HepG2 (cell line): Measurements from ENCODE around the gene EMC9. TPM values are rescaled to one million over a fixed set of nuclear protein-coding genes. Genes with fewer than 3 reads are reported as not detected.

Experiments used
- ATAD3A ChIP-seq: sonication (generic); formaldehyde crosslinking; IDR thresholded peaks from 2 replicates; pipeline ENCODE4 v1.4.0; 2020; ENCODE audit warnings: missing genetic modification reagents
- CBX2 ChIP-seq, 2 experiments: fragments of 200-600 bp in 1 of 2; sonication (generic); formaldehyde crosslinking in 1 of 2; IDR thresholded peaks; 2 replicates each; pipeline versions ENCODE4 v1.7.0 to v1.8.1; 2018 to 2022; ENCODE audit warnings: low read depth in 2 of 2, low read length in 1 of 2, mild to moderate bottlenecking in 1 of 2, missing genetic modification reagents in 1 of 2
- FOXM1 ChIP-seq: sonication (generic); formaldehyde crosslinking; IDR thresholded peaks from 2 replicates; pipeline ENCODE4 v1.5.0; 2020; ENCODE audit warnings: missing genetic modification reagents
- KAT7 ChIP-seq: IDR thresholded peaks from 2 replicates; pipeline ENCODE4 v1.6.1; 2018; ENCODE audit warnings: borderline replicate concordance, missing compliant biosample characterization
- KDM2A ChIP-seq: sonication (generic); formaldehyde crosslinking; IDR thresholded peaks from 2 replicates; pipeline ENCODE4 v1.4.0; 2020; ENCODE audit warnings: low read depth, missing genetic modification reagents, borderline replicate concordance
- MED1 ChIP-seq: sonication (generic); formaldehyde crosslinking; IDR thresholded peaks from 2 replicates; pipeline ENCODE4 v1.4.0; 2020; ENCODE audit warnings: missing genetic modification reagents
- NFYB ChIP-seq: sonication (generic); formaldehyde crosslinking; IDR thresholded peaks from 2 replicates; pipeline ENCODE4 v1.4.0; 2020; ENCODE audit warnings: missing genetic modification reagents
- RBFOX2 ChIP-seq: fragments of 200-400 bp; formaldehyde crosslinking; IDR thresholded peaks from 2 replicates; pipeline ENCODE4 v1.6.1; 2017; ENCODE audit warnings: low read depth, mild to moderate bottlenecking, low read length
- SAFB2 ChIP-seq: sonication (generic); formaldehyde crosslinking; IDR thresholded peaks from 2 replicates; pipeline ENCODE4 v1.5.1; 2020; ENCODE audit warnings: missing genetic modification reagents, low read depth, mild to moderate bottlenecking, borderline replicate concordance
- SOX6 ChIP-seq, 2 experiments: fragments of 450-650 bp in 1 of 2; sonication (generic) in 1 of 2; formaldehyde crosslinking in 1 of 2; IDR thresholded peaks; 2 replicates each; pipeline versions ENCODE4 v1.4.0 to v1.6.1; 2017 to 2020; ENCODE audit warnings: antibody characterized with exemption in 1 of 2, mild to moderate bottlenecking in 1 of 2, missing genetic modification reagents in 1 of 2
- U2AF1 ChIP-seq: fragments of 200-400 bp; formaldehyde crosslinking; optimal IDR thresholded peaks from 2 replicates; pipeline ENCODE3; 2017; ENCODE audit warnings: mild to moderate bottlenecking, low read depth, low read length
- ZBTB20 ChIP-seq: sonication (generic); formaldehyde crosslinking; IDR thresholded peaks from 2 replicates; pipeline ENCODE4 v1.8.1; 2023; ENCODE audit warnings: missing genetic modification reagents, low read depth, mild to moderate bottlenecking, borderline replicate concordance
- ZBTB3 ChIP-seq: sonication (generic); formaldehyde crosslinking; IDR thresholded peaks from 2 replicates; pipeline ENCODE4 v1.4.0; 2020; ENCODE audit warnings: low read depth, mild to moderate bottlenecking, moderate library complexity, missing genetic modification reagents, borderline replicate concordance
- ZFP41 ChIP-seq: sonication (generic); formaldehyde crosslinking; IDR thresholded peaks from 2 replicates; pipeline ENCODE4 v1.4.0; 2020; ENCODE audit warnings: mild to moderate bottlenecking, missing genetic modification reagents, borderline replicate concordance
- ZGPAT ChIP-seq: IDR thresholded peaks from 2 replicates; pipeline ENCODE4 v1.6.1; 2016; ENCODE audit warnings: mild to moderate bottlenecking
- ZNF775 ChIP-seq: sonication (generic); formaldehyde crosslinking; IDR thresholded peaks from 2 replicates; pipeline ENCODE4 v1.4.0; 2020; ENCODE audit warnings: missing genetic modification reagents, mild to moderate bottlenecking, moderate library complexity, borderline replicate concordance
- polyA plus RNA-seq, 8 experiments: library from polyadenylated mRNA; depleted of rRNA in 3 of 8; stranded (reverse) in 7 of 8; unstranded in 1 of 8; fragments of >200 nt; fragmentation: Illumina TruSeq in 4 of 8; extraction: Trizol in 4 of 8; gene quantifications; 2 replicates each; pipeline versions ENCODE4 v1.2.1 to v1.2.3, GENCODE V29; 2011 to 2016; ENCODE audit warnings: low read depth in 4 of 8, missing spikeins in 1 of 8, mixed read lengths in 1 of 8; ENCODE audit not compliant: insufficient read depth in 1 of 8
- total RNA-seq, 5 experiments: library from RNA; depleted of rRNA; stranded (reverse); fragments of >200 nt; fragmentation: Illumina TruSeq; extraction: Trizol; gene quantifications; 2 replicates each; pipeline ENCODE4 v1.2.3, GENCODE V29; 2016; ENCODE audit warnings: low read depth in 1 of 5
- TF ChIP-seq, protein P1 (sequence below): sonication (generic); formaldehyde crosslinking; IDR thresholded peaks from 2 replicates; pipeline ENCODE4 v1.4.0; 2020; ENCODE audit warnings: mild to moderate bottlenecking, missing genetic modification reagents

Gene EMC9
- total and polyA plus RNA-seq, 2 of the 13 experiments (the other 11 are each of a cell fraction or from before 2014, with no cell fraction given) = 60.5 to 78.7 TPM

DNA sequence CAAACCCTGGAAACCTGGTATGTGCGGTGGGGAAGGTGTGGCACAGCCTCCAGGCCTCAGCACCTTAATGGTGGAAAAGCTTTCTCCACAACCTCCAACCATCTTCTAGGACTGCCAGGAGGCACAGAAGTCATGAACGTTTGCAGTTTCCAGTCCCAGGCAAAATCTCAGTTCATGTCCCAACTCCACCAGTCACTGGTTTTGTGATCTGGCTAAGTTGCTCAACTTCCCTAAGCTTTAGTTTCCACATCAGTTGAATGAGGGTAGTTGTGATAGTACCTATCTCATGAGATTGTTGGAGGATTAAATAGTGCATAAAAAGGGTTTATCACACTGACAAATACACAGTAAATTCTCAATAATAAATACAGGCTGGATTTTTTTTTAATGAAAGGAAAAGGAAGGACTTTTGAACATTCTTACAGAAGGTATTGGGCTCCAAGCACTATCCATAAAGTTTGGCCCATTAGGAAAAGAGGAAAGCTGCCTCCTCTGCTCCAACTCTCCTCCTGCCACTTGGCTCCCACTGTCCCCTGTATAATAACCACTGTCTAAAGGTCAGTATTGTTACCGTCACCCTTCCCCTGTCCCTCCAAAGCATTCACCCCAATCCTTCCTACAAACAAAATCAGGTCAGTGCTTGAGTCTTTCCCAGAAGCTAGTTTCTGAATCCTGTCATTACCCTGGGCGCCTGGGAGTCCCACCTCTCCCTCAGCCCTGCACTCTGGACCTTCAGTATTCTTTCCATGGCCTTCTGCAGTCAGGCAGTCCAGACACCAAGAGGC lies 41.0 kb downstream of the EMC9 start (continued):
- TF ChIP-seq, protein P1, sequence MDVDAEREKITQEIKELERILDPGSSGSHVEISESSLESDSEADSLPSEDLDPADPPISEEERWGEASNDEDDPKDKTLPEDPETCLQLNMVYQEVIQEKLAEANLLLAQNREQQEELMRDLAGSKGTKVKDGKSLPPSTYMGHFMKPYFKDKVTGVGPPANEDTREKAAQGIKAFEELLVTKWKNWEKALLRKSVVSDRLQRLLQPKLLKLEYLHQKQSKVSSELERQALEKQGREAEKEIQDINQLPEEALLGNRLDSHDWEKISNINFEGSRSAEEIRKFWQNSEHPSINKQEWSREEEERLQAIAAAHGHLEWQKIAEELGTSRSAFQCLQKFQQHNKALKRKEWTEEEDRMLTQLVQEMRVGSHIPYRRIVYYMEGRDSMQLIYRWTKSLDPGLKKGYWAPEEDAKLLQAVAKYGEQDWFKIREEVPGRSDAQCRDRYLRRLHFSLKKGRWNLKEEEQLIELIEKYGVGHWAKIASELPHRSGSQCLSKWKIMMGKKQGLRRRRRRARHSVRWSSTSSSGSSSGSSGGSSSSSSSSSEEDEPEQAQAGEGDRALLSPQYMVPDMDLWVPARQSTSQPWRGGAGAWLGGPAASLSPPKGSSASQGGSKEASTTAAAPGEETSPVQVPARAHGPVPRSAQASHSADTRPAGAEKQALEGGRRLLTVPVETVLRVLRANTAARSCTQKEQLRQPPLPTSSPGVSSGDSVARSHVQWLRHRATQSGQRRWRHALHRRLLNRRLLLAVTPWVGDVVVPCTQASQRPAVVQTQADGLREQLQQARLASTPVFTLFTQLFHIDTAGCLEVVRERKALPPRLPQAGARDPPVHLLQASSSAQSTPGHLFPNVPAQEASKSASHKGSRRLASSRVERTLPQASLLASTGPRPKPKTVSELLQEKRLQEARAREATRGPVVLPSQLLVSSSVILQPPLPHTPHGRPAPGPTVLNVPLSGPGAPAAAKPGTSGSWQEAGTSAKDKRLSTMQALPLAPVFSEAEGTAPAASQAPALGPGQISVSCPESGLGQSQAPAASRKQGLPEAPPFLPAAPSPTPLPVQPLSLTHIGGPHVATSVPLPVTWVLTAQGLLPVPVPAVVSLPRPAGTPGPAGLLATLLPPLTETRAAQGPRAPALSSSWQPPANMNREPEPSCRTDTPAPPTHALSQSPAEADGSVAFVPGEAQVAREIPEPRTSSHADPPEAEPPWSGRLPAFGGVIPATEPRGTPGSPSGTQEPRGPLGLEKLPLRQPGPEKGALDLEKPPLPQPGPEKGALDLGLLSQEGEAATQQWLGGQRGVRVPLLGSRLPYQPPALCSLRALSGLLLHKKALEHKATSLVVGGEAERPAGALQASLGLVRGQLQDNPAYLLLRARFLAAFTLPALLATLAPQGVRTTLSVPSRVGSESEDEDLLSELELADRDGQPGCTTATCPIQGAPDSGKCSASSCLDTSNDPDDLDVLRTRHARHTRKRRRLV (CRISPR knock-in tag) = no peak
- TF ChIP-seq FOXM1 (CRISPR knock-in tag) = no peak
- TF ChIP-seq ATAD3A = 0 out of 2 replicates have a peak, but pooled peaks have one; percentile 51
- no peak for TF ChIP-seq ZBTB3 (CRISPR knock-in tag)
- TF ChIP-seq U2AF1 = no peak
- no peak for TF ChIP-seq ZFP41 (CRISPR knock-in tag)
- no peak for TF ChIP-seq ZGPAT (CRISPR knock-in tag)
- peak; percentile 57; the same call in 1 of the 2 replicates for TF ChIP-seq RBFOX2
- no peak for TF ChIP-seq SAFB2
- TF ChIP-seq NFYB (CRISPR knock-in tag) = no peak
- TF ChIP-seq KAT7 (CRISPR knock-in tag) = no peak
- no peak for TF ChIP-seq CBX2 (IDR thresholded peaks at IDR 0.05; ENCODE audit: low read depth, low read length)
- no peak for TF ChIP-seq CBX2 (CRISPR knock-in tag; IDR thresholded peaks at IDR 0.05; ENCODE audit: low read depth)
- 0 out of 2 replicates have a peak, but pooled peaks have one; percentile 28 for TF ChIP-seq MED1
- TF ChIP-seq ZNF775 (CRISPR knock-in tag) = no peak
- TF ChIP-seq SOX6 (IDR thresholded peaks at IDR 0.05) = no peak
- no peak for TF ChIP-seq SOX6 (CRISPR knock-in tag; IDR thresholded peaks at IDR 0.05)
- no peak for TF ChIP-seq KDM2A (CRISPR knock-in tag)
- TF ChIP-seq ZBTB20 (CRISPR knock-in tag) = no peak
